Measurements from ENCODE around the gene CAMK2D. TPM values are rescaled to one million over a fixed set of nuclear protein-coding genes. Genes with fewer than 3 reads are reported as not detected.

The CAMK2D gene
- total RNA-seq, 1 experiment from 2014 or later, result 29.5 TPM

GRCh38 chr4:113682730-113683537 is 78.6 kb downstream of the CAMK2D start:
- in situ Hi-C loops (cut with HindIII; ENCODE audit: low pct_unique_long_range_greater_than_20kb, low sequenced_read_pairs) (no loop called here), intact Hi-C loops (cut with micrococcal nuclease; ENCODE audit: unreplicated experiment) (no loop called here)
- H3K27ac ChIP-seq (ENCODE audit: low read length), result peak overlapping the region; percentile 17; the same call in 1 of the 2 replicates
- POLR2A ChIA-PET, result no interaction called here
- no TSS peak for BruUV-seq (replicated peaks)
- CTCF ChIA-PET, result no interaction called here
- DNase-seq (ENCODE audit: low read depth, low spot score) (no peak), ATAC-seq (no peak)
- H3K4me3 ChIP-seq (ENCODE audit: low read depth in 2 of 2, low read length in 2 of 2), result no peak overlapping the region
- no peaks in the 10 kb centered on the region for H3K27me3 ChIP-seq (ENCODE audit: control insufficient read depth, insufficient read depth, low read length)
- peaks cover 4% of the 10 kb centered on the region for H3K4me1 ChIP-seq (ENCODE audit: control insufficient read depth, insufficient read depth, low read length)
- H3K9me3 ChIP-seq (ENCODE audit: control insufficient read depth, insufficient read depth, low read depth, low read length), result no peaks in the 10 kb centered on the region
- TF ChIP-seq, protein P1, sequence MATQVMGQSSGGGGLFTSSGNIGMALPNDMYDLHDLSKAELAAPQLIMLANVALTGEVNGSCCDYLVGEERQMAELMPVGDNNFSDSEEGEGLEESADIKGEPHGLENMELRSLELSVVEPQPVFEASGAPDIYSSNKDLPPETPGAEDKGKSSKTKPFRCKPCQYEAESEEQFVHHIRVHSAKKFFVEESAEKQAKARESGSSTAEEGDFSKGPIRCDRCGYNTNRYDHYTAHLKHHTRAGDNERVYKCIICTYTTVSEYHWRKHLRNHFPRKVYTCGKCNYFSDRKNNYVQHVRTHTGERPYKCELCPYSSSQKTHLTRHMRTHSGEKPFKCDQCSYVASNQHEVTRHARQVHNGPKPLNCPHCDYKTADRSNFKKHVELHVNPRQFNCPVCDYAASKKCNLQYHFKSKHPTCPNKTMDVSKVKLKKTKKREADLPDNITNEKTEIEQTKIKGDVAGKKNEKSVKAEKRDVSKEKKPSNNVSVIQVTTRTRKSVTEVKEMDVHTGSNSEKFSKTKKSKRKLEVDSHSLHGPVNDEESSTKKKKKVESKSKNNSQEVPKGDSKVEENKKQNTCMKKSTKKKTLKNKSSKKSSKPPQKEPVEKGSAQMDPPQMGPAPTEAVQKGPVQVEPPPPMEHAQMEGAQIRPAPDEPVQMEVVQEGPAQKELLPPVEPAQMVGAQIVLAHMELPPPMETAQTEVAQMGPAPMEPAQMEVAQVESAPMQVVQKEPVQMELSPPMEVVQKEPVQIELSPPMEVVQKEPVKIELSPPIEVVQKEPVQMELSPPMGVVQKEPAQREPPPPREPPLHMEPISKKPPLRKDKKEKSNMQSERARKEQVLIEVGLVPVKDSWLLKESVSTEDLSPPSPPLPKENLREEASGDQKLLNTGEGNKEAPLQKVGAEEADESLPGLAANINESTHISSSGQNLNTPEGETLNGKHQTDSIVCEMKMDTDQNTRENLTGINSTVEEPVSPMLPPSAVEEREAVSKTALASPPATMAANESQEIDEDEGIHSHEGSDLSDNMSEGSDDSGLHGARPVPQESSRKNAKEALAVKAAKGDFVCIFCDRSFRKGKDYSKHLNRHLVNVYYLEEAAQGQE (IDR thresholded peaks at IDR 0.05; ENCODE audit: insufficient read depth in 1 of 2, low read depth in 2 of 2, low read length in 1 of 2), result no peak
- TF ChIP-seq SIN3A (IDR thresholded peaks at IDR 0.05; ENCODE audit: borderline replicate concordance, insufficient read depth, low read depth, low read length), result no peak
- TF ChIP-seq POLR2AphosphoS5 (IDR thresholded peaks at IDR 0.05; ENCODE audit: low read depth, low read length), result no peak
- no peak for TF ChIP-seq CTCF (IDR thresholded peaks at IDR 0.05)
- TF ChIP-seq TCF7L2 (IDR thresholded peaks at IDR 0.05; ENCODE audit: low read depth, low read length), result no peak
- H3K36me3 ChIP-seq (ENCODE audit: control insufficient read depth, insufficient read depth, low read length), result no peaks in the 10 kb centered on the region

DNA sequence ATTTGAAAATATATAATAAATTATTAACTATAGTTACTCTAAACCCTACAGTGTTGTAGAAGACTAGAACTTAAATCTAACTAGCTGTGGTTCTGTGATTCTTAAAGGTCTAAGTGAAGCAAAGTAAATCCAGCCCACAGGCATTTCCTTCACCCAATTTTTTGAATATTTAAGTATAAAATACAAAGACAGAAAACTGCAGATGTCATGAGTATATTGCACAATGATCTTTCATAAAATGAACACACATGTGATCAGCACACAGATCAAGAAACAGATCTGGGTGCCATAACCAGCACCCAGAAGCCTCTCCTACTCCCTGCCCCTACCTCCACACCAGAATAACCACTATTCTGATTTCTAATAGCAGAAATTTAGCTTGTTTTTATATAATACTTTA is 82.9 kb downstream of the CAMK2D start:
- TF ChIP-seq POLR2AphosphoS5 (IDR thresholded peaks at IDR 0.05; ENCODE audit: low read depth, low read length), result no peak
- no peak for TF ChIP-seq CTCF (IDR thresholded peaks at IDR 0.05)
- no peak for TF ChIP-seq SIN3A (IDR thresholded peaks at IDR 0.05; ENCODE audit: borderline replicate concordance, insufficient read depth, low read depth, low read length)
- TF ChIP-seq, protein P1 (IDR thresholded peaks at IDR 0.05; ENCODE audit: insufficient read depth in 1 of 2, low read depth in 2 of 2, low read length in 1 of 2), result no peak
- no peak for TF ChIP-seq TCF7L2 (IDR thresholded peaks at IDR 0.05; ENCODE audit: low read depth, low read length)
- no peak overlapping the region for H3K27ac ChIP-seq (ENCODE audit: low read length)
- no TSS peak for BruUV-seq (replicated peaks)
- H3K9me3 ChIP-seq (ENCODE audit: control insufficient read depth, insufficient read depth, low read depth, low read length), result no peaks in the 10 kb centered on the region
- no peaks in the 10 kb centered on the region for H3K27me3 ChIP-seq (ENCODE audit: control insufficient read depth, insufficient read depth, low read length)
- ATAC-seq, result no peak
- POLR2A ChIA-PET, result interaction anchor here (0.6 kb wide), 1 partner anchor 8 kb away, joined by 6 read pairs; no protein-coding TSS in a partner anchor
- H3K36me3 ChIP-seq (ENCODE audit: control insufficient read depth, insufficient read depth, low read length), result no peaks in the 10 kb centered on the region
- H3K4me3 ChIP-seq (ENCODE audit: low read depth in 2 of 2, low read length in 2 of 2), result no peak overlapping the region
- DNase-seq (ENCODE audit: low read depth, low spot score), result no peak
- in situ Hi-C loops (cut with HindIII; ENCODE audit: low pct_unique_long_range_greater_than_20kb, low sequenced_read_pairs), result no loop called here
- CTCF ChIA-PET, result no interaction called here
- intact Hi-C loops (cut with micrococcal nuclease; ENCODE audit: unreplicated experiment), result no loop called here
- peaks cover 5% of the 10 kb centered on the region for H3K4me1 ChIP-seq (ENCODE audit: control insufficient read depth, insufficient read depth, low read length)
